MM.1S (cell line): Measurements from ENCODE around the gene B4GALT5.

Experiments
- CTCF ChIP-seq: fragments of 300-600 bp; sonication (generic); IDR thresholded peaks from 2 replicates; pipeline ENCODE4 v1.5.1; 2016; ENCODE audit warnings: antibody characterized with exemption, low read length, mixed read lengths
- EZH2 ChIP-seq: fragments of 300-600 bp; sonication (generic); optimal IDR thresholded peaks from 2 replicates; pipeline ENCODE3; 2017; ENCODE audit warnings: low read depth, mild to moderate bottlenecking, antibody characterized with exemption, low read length, mixed read lengths

- TF ChIP-seq CTCF (no peak), EZH2 (no peak)
These were observed 11.8 kb downstream of the B4GALT5 start for GRCh38 chr20:49701916-49702315.
